Measurements from ENCODE around the gene GAS2L2. TPM values are rescaled to one million over a fixed set of nuclear protein-coding genes. Genes with fewer than 3 reads are reported as not detected.
"Not testable (repeated sequence)": the region's sequence is repeated elsewhere in the genome, so short reads cannot be mapped to it uniquely, and the experiment has no call there.

The GAS2L2 gene
- total and polyA plus RNA-seq, 4 donors: not detected

DNA sequence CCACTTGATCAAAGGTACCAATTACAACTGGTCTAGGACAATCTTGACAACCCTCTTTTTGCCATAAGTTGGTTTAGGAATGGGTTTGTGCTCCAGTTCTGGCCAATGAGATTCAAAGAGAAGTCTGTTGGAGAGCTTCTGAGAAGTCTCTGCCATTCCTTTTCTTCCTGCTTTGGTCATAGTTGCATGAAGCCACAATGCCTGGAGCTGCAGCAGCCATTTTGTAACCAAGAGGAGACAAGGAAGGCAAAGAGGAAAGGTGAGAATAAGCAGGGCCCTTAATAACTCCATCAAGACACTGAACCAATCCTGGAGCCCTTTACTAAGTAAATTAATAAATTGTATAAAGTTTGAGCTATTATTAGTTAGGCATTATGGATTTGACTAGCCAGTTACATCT is 4.2 kb upstream of the GAS2L2 start (continued):
- no peak for TF ChIP-seq HNF4G (IDR thresholded peaks at IDR 0.05)
- TF ChIP-seq SP1 (IDR thresholded peaks at IDR 0.05): no peak
- TF ChIP-seq NR2F2 (IDR thresholded peaks at IDR 0.05): no peak
- TF ChIP-seq, protein P1, sequence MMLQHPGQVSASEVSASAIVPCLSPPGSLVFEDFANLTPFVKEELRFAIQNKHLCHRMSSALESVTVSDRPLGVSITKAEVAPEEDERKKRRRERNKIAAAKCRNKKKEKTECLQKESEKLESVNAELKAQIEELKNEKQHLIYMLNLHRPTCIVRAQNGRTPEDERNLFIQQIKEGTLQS (IDR thresholded peaks at IDR 0.05): no peak
- TF ChIP-seq GABPA (IDR thresholded peaks at IDR 0.05 in 1 of 2, conservative IDR thresholded peaks at IDR 0.05 in 1 of 2): no peak
- TF ChIP-seq HNF4A (conservative IDR thresholded peaks at IDR 0.05): no peak

DNA sequence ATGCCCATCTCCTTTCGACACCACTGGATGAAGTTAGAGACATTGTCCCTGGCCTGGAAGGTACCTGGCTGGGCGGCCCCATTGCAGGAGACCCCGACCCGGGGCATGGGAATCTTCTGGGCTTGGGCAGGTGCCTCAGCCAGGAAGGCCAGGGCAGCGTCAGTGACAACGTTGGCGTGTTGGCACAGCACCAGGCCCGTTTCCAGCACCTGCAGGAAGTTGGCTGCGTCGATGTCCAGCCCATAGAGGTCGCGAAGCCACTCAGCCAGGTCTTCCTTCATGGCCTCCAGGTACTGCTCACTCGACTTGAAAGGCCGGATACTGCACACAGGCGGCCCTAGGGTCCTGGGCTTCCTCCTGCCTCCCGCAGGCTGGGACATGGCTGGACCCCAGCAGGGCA is 568 bp downstream of the GAS2L2 start:
- no peak overlapping the region for H3K4me3 ChIP-seq (ENCODE audit: low read depth in 1 of 3, low read length in 3 of 3)
- WGBS: 59% methylated on average over 16 of the region's 16 CpGs
- no peaks in the 10 kb centered on the region for H3K9me3 ChIP-seq (ENCODE audit: control insufficient read depth in 4 of 4, low read length in 3 of 4)
- no peak for DNase-seq (ENCODE audit: low spot score)
- TF ChIP-seq, protein P2, sequence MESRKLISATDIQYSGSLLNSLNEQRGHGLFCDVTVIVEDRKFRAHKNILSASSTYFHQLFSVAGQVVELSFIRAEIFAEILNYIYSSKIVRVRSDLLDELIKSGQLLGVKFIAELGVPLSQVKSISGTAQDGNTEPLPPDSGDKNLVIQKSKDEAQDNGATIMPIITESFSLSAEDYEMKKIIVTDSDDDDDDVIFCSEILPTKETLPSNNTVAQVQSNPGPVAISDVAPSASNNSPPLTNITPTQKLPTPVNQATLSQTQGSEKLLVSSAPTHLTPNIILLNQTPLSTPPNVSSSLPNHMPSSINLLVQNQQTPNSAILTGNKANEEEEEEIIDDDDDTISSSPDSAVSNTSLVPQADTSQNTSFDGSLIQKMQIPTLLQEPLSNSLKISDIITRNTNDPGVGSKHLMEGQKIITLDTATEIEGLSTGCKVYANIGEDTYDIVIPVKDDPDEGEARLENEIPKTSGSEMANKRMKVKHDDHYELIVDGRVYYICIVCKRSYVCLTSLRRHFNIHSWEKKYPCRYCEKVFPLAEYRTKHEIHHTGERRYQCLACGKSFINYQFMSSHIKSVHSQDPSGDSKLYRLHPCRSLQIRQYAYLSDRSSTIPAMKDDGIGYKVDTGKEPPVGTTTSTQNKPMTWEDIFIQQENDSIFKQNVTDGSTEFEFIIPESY (IDR thresholded peaks at IDR 0.05): no peak
- TF ChIP-seq HNF4G (IDR thresholded peaks at IDR 0.05) (no peak), TAF1 (conservative IDR thresholded peaks at IDR 0.05) (no peak), FOXA1 (IDR thresholded peaks at IDR 0.05) (no peak), JUND (IDR thresholded peaks at IDR 0.05) (no peak), FOXA2 (IDR thresholded peaks at IDR 0.05) (no peak), GABPA (IDR thresholded peaks at IDR 0.05 in 1 of 2, conservative IDR thresholded peaks at IDR 0.05 in 1 of 2) (no peak)
- TF ChIP-seq, protein P3, sequence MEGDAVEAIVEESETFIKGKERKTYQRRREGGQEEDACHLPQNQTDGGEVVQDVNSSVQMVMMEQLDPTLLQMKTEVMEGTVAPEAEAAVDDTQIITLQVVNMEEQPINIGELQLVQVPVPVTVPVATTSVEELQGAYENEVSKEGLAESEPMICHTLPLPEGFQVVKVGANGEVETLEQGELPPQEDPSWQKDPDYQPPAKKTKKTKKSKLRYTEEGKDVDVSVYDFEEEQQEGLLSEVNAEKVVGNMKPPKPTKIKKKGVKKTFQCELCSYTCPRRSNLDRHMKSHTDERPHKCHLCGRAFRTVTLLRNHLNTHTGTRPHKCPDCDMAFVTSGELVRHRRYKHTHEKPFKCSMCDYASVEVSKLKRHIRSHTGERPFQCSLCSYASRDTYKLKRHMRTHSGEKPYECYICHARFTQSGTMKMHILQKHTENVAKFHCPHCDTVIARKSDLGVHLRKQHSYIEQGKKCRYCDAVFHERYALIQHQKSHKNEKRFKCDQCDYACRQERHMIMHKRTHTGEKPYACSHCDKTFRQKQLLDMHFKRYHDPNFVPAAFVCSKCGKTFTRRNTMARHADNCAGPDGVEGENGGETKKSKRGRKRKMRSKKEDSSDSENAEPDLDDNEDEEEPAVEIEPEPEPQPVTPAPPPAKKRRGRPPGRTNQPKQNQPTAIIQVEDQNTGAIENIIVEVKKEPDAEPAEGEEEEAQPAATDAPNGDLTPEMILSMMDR (IDR thresholded peaks at IDR 0.05; ENCODE audit: low read depth, low read length, missing input control): no peak
- TF ChIP-seq, protein P4, sequence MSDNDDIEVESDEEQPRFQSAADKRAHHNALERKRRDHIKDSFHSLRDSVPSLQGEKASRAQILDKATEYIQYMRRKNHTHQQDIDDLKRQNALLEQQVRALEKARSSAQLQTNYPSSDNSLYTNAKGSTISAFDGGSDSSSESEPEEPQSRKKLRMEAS (IDR thresholded peaks at IDR 0.05): no peak
- no peaks in the 10 kb centered on the region for H3K36me3 ChIP-seq (ENCODE audit: control insufficient read depth in 4 of 4, insufficient read depth in 3 of 4, low read depth in 1 of 4, low read length in 3 of 4)
- H3K27me3 ChIP-seq (ENCODE audit: control insufficient read depth in 4 of 4, insufficient read depth in 4 of 4, low read length in 3 of 4): no peaks in the 10 kb centered on the region
- H3K9ac ChIP-seq (ENCODE audit: low read depth in 1 of 2, low read length in 2 of 2): no peak overlapping the region
- H3K27ac ChIP-seq (ENCODE audit: low read depth in 1 of 2, low read length in 2 of 2): no peak overlapping the region
- peaks cover 0 to 2% (median 0%) of the 10 kb centered on the region in 4 donors for H3K4me1 ChIP-seq (ENCODE audit: control insufficient read depth in 4 of 4, insufficient read depth in 4 of 4, low read length in 3 of 4)

DNA sequence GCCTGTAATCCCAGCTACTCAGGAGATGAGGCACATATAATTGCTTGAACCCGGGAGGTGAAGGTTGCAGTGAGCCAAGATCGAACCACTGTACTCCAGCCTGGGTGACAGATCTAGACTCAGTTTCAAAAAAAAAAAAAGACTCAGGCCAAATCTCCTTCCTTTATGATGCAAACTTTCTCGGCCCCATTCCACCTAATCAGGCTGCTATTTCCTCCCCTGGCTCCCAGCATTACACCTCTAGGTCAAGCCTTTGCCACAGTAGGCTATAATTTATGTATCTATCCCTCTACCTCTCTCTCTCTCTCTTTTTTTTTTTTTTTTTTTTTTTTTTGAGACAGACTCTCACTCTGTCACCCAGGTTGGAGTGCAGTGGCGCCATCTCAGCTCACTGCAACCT is 1.5 kb downstream of the GAS2L2 start:
- H3K27ac ChIP-seq (ENCODE audit: low read depth in 1 of 2, low read length in 2 of 2); H3K9me3 ChIP-seq (ENCODE audit: control insufficient read depth in 4 of 4, low read length in 3 of 4); H3K9ac ChIP-seq (ENCODE audit: low read depth in 1 of 2, low read length in 2 of 2); H3K4me3 ChIP-seq (ENCODE audit: low read depth in 1 of 3, low read length in 3 of 3); H3K36me3 ChIP-seq (ENCODE audit: control insufficient read depth in 4 of 4, insufficient read depth in 3 of 4, low read depth in 1 of 4, low read length in 3 of 4); DNase-seq (ENCODE audit: low spot score); H3K4me1 ChIP-seq (ENCODE audit: control insufficient read depth in 4 of 4, insufficient read depth in 4 of 4, low read length in 3 of 4); H3K27me3 ChIP-seq (ENCODE audit: control insufficient read depth in 4 of 4, insufficient read depth in 4 of 4, low read length in 3 of 4): not testable (repeated sequence)
- WGBS: 88% methylated on average over 4 of the region's 4 CpGs
